ENCODE data around the gene TLX1.
A peak's percentile ranks its signal among the peaks of the same experiment; 100 is the strongest.

The TLX1 gene

GRCh38 chr10:101130984-101131961 is at the start of gene TLX1:
TSS of gene TLX1 (plus strand) at chr10:101131300. CDS start at chr10:101131542, 242 bp downstream.
- no peak for DNase-seq (ENCODE audit: low spot score)

- DNase-seq (ENCODE audit: low spot score) = no peak
Observed at GRCh38 chr10:101085846-101086245, 45.3 kb upstream of the TLX1 start.

GRCh38 chr10:101087376-101087775 is 43.7 kb upstream of the TLX1 start:
- DNase-seq (ENCODE audit: low spot score) = no peak

GRCh38 chr10:101087965-101088364 is 43.1 kb upstream of the TLX1 start:
- no peak for DNase-seq (ENCODE audit: low spot score)

- DNase-seq (ENCODE audit: low spot score) = no peak
Observed at GRCh38 chr10:101089520-101090299, 41.4 kb upstream of the TLX1 start.

- DNase-seq (ENCODE audit: low spot score) = no peak
Observed at GRCh38 chr10:101090597-101090996, 40.5 kb upstream of the TLX1 start.

GRCh38 chr10:101091546-101092290 is 39.4 kb upstream of the TLX1 start:
- DNase-seq (ENCODE audit: low spot score) = no peak

GRCh38 chr10:101092881-101093354 is 38.2 kb upstream of the TLX1 start:
- no peak for DNase-seq (ENCODE audit: low spot score)

GRCh38 chr10:101094121-101094879 is 36.8 kb upstream of the TLX1 start:
- DNase-seq (ENCODE audit: low spot score) = no peak

GRCh38 chr10:101095004-101095403 is 36.1 kb upstream of the TLX1 start:
- no peak for DNase-seq (ENCODE audit: low spot score)

- DNase-seq (ENCODE audit: low spot score) = peak; percentile 5
Observed at GRCh38 chr10:101095550-101096213, 35.4 kb upstream of the TLX1 start.

- no peak for DNase-seq (ENCODE audit: low spot score)
Observed at GRCh38 chr10:101096378-101096777, 34.7 kb upstream of the TLX1 start.

GRCh38 chr10:101097881-101098280 is 33.2 kb upstream of the TLX1 start:
- DNase-seq (ENCODE audit: low spot score) = no peak

GRCh38 chr10:101099901-101100300 is 31.2 kb upstream of the TLX1 start:
- DNase-seq (ENCODE audit: low spot score) = no peak

GRCh38 chr10:101101372-101101881 is 29.7 kb upstream of the TLX1 start:
- no peak for DNase-seq (ENCODE audit: low spot score)

- no peak for DNase-seq (ENCODE audit: low spot score)
Observed at GRCh38 chr10:101103430-101103829, 27.7 kb upstream of the TLX1 start.

- DNase-seq (ENCODE audit: low spot score) = no peak
Observed at GRCh38 chr10:101106351-101106750, 24.7 kb upstream of the TLX1 start.

- no peak for DNase-seq (ENCODE audit: low spot score)
Observed at GRCh38 chr10:101107771-101108170, 23.3 kb upstream of the TLX1 start.

- DNase-seq (ENCODE audit: low spot score) = no peak
Observed at GRCh38 chr10:101110856-101111523, 20.1 kb upstream of the TLX1 start.

- DNase-seq (ENCODE audit: low spot score) = no peak
Observed at GRCh38 chr10:101111547-101111946, 19.6 kb upstream of the TLX1 start.
